H1 (cell line): ENCODE measurements around the gene PLXND1. TPM values are rescaled to one million over a fixed set of nuclear protein-coding genes. Genes with fewer than 3 reads are reported as not detected.

ENCODE experiments used
- CTCF ChIA-PET: fragments of 300-600 bp; sonication (Branson Sonifier 250); formaldehyde crosslinking; loops from one replicate; lab custom pipeline; 2021; ENCODE audit not compliant: partially characterized antibody; lab: Charles Lee
- POLR2A ChIA-PET: fragments of 300-600 bp; sonication (Branson Sonifier 250); formaldehyde crosslinking; loops from one replicate; lab custom pipeline; 2021; ENCODE audit warnings: inconsistent platforms; ENCODE audit not compliant: partially characterized antibody; lab: Charles Lee
- DNase-seq, 2 experiments: peaks; one replicate each; pipeline versions ENCODE4 v3.0.0 to v3.0.0-alpha.2; 2010 to 2022; ENCODE audit warnings: low spot score in 2 of 2, low read depth in 1 of 2, mixed read lengths in 1 of 2
- FAIRE-seq: peaks from 2 replicates; lab custom pipeline; 2011; peaks lifted over from hg19 to GRCh38; lab: Jason Lieb, UNC
- H2AFZ ChIP-seq: 2 replicates; pipeline ENCODE4 v1.8.1; 2012; ENCODE audit warnings: low read length, inconsistent platforms
- H2AK5ac ChIP-seq: 2 replicates; pipeline ENCODE4 v1.6.1; 2013; ENCODE audit warnings: low read depth, low read length
- H2BK120ac ChIP-seq: replicated peaks from 2 replicates; pipeline ENCODE3; 2013; ENCODE audit warnings: low read depth, low read length, inconsistent platforms
- H2BK12ac ChIP-seq: 2 replicates; pipeline ENCODE4 v1.6.1; 2013; ENCODE audit warnings: low read depth, low read length
- H2BK15ac ChIP-seq: 2 replicates; pipeline ENCODE4 v1.6.1; 2013; ENCODE audit warnings: low read length
- H2BK20ac ChIP-seq: 2 replicates; pipeline ENCODE4 v1.6.1; 2013; ENCODE audit warnings: low read length
- H2BK5ac ChIP-seq: 2 replicates; pipeline ENCODE4 v1.6.1; 2013; ENCODE audit warnings: low read depth, low read length
- H3K14ac ChIP-seq: 2 replicates; pipeline ENCODE4 v1.6.1; 2013; ENCODE audit warnings: inconsistent platforms; ENCODE audit not compliant: insufficient read length
- H3K18ac ChIP-seq: 2 replicates; pipeline ENCODE4 v1.6.1; 2013; ENCODE audit warnings: low read length; ENCODE audit errors: extremely low read depth
- H3K23ac ChIP-seq: 2 replicates; pipeline ENCODE4 v1.6.1; 2013; ENCODE audit warnings: inconsistent platforms; ENCODE audit not compliant: insufficient read length
- H3K23me2 ChIP-seq: 2 replicates; pipeline ENCODE4 v1.6.1; 2013; ENCODE audit warnings: low read depth, low read length
- H3K27ac ChIP-seq: 2 replicates; pipeline ENCODE4 v1.6.1; 2011; ENCODE audit warnings: low read depth, low read length, inconsistent platforms
- H3K27me3 ChIP-seq, 4 experiments: replicated peaks in 1 of 4; 1 replicate in 1 of 4; 2 replicates in 3 of 4; pipeline versions ENCODE4 v1.6.1 to v1.8.1; 2011 to 2013; ENCODE audit warnings: low read length in 3 of 4, mild to moderate bottlenecking in 3 of 4, inconsistent platforms in 2 of 4, mixed read lengths in 2 of 4, moderate library complexity in 1 of 4; ENCODE audit not compliant: control insufficient read depth in 3 of 4, insufficient read depth in 3 of 4; ENCODE audit errors: extremely low read depth in 1 of 4
- H3K36me3 ChIP-seq, 4 experiments: 2 replicates each; pipeline versions ENCODE4 v1.6.1 to v1.8.1; 2011 to 2013; ENCODE audit warnings: mild to moderate bottlenecking in 4 of 4, low read length in 3 of 4, moderate library complexity in 2 of 4, control low read depth in 1 of 4, inconsistent platforms in 1 of 4; ENCODE audit not compliant: insufficient read depth in 4 of 4, control insufficient read depth in 2 of 4
- H3K4ac ChIP-seq: replicated peaks from 2 replicates; pipeline ENCODE3; 2013; ENCODE audit warnings: low read length, low read depth, mixed read lengths, inconsistent platforms; ENCODE audit not compliant: insufficient read length
- H3K4me1 ChIP-seq, 4 experiments: replicated peaks in 1 of 4; 1 replicate in 1 of 4; 2 replicates in 3 of 4; pipeline versions ENCODE4 v1.6.1 to v1.8.1; 2011 to 2013; ENCODE audit warnings: low read length in 3 of 4, inconsistent platforms in 2 of 4, mixed read lengths in 1 of 4; ENCODE audit not compliant: insufficient read depth in 4 of 4, control insufficient read depth in 3 of 4
- H3K4me2 ChIP-seq, 2 experiments: 2 replicates each; pipeline versions ENCODE4 v1.6.1 to v1.8.1; 2011 to 2013; ENCODE audit warnings: low read depth in 2 of 2, low read length in 2 of 2, control low read depth in 1 of 2, inconsistent platforms in 1 of 2, mild to moderate bottlenecking in 1 of 2; ENCODE audit not compliant: insufficient read depth in 1 of 2
- H3K4me3 ChIP-seq, 4 experiments: fragments of 200-600, 300-600 bp in 1 of 4; sonication (generic), shearing (Covaris generic), sonication (Bioruptor Twin) in 1 of 4; 2 replicates each; pipeline versions ENCODE4 v1.5.1 to v1.8.1; 2011 to 2016; ENCODE audit warnings: low read length in 4 of 4, low read depth in 3 of 4, control low read depth in 2 of 4, inconsistent platforms in 2 of 4, mild to moderate bottlenecking in 2 of 4, mixed read lengths in 1 of 4, moderate library complexity in 1 of 4; ENCODE audit not compliant: insufficient read depth in 2 of 4; ENCODE audit errors: extremely low read depth in 1 of 4
- H3K56ac ChIP-seq: replicated peaks from 2 replicates; pipeline ENCODE3; 2013; ENCODE audit warnings: low read depth, mild to moderate bottlenecking, mixed read lengths, low read length, inconsistent platforms; ENCODE audit not compliant: insufficient read length
- H3K79me1 ChIP-seq: 2 replicates; pipeline ENCODE4 v1.6.1; 2013; ENCODE audit warnings: low read depth, low read length, control low read depth
- H3K79me2 ChIP-seq, 2 experiments: 2 replicates each; pipeline versions ENCODE4 v1.6.1 to v1.8.1; 2012 to 2013; ENCODE audit warnings: low read length in 2 of 2, mild to moderate bottlenecking in 2 of 2, inconsistent platforms in 1 of 2; ENCODE audit not compliant: insufficient read depth in 2 of 2, control insufficient read depth in 1 of 2
- H3K9ac ChIP-seq, 4 experiments: replicated peaks in 1 of 4; 1 replicate in 1 of 4; 2 replicates in 3 of 4; pipeline versions ENCODE4 v1.6.1 to v1.8.1; 2011 to 2013; ENCODE audit warnings: low read depth in 3 of 4, low read length in 3 of 4, control low read depth in 2 of 4, mild to moderate bottlenecking in 2 of 4, moderate library complexity in 2 of 4, inconsistent platforms in 1 of 4; ENCODE audit errors: extremely low read depth in 1 of 4
- H3K9me3 ChIP-seq, 2 experiments: 2 replicates each; pipeline versions ENCODE4 v1.6.1 to v1.8.1; 2012 to 2013; ENCODE audit warnings: mild to moderate bottlenecking in 2 of 2, moderate library complexity in 2 of 2, control low read depth in 1 of 2, inconsistent platforms in 1 of 2, low read depth in 1 of 2, low read length in 1 of 2, mixed read lengths in 1 of 2; ENCODE audit not compliant: insufficient read depth in 2 of 2
- H4K20me1 ChIP-seq, 2 experiments: replicated peaks in 1 of 2; 2 replicates each; pipeline versions ENCODE3 to v1.8.1; 2011 to 2013; ENCODE audit warnings: inconsistent platforms in 2 of 2, low read length in 2 of 2, mild to moderate bottlenecking in 1 of 2; ENCODE audit not compliant: insufficient read depth in 2 of 2, control insufficient read depth in 1 of 2
- H4K5ac ChIP-seq: 2 replicates; pipeline ENCODE4 v1.6.1; 2013; ENCODE audit warnings: low read length, low read depth, mixed read lengths, inconsistent platforms; ENCODE audit not compliant: insufficient read length
- H4K8ac ChIP-seq: 2 replicates; pipeline ENCODE4 v1.8.0; 2013; ENCODE audit warnings: mild to moderate bottlenecking, moderate library complexity, low read length, inconsistent platforms; ENCODE audit not compliant: insufficient read depth; ENCODE audit errors: extremely low read depth
- H4K91ac ChIP-seq: replicated peaks from 2 replicates; pipeline ENCODE3; 2013; ENCODE audit warnings: low read length, mixed read lengths, inconsistent platforms; ENCODE audit not compliant: insufficient read length
- ASH2L ChIP-seq: fragments of 200-600, 300-600 bp; sonication (generic); IDR thresholded peaks from one replicate; pipeline ENCODE4 v1.7.1; 2017; ENCODE audit warnings: low read length
- ATF2 ChIP-seq: IDR thresholded peaks from 2 replicates; pipeline ENCODE4 v1.6.1; 2012; ENCODE audit warnings: low read length, inconsistent platforms
- BCL11A ChIP-seq, 2 experiments: IDR thresholded peaks; one replicate each; pipeline ENCODE4 v1.6.1; 2011; ENCODE audit warnings: low read depth in 2 of 2, low read length in 2 of 2, mild to moderate bottlenecking in 2 of 2
- CBX8 ChIP-seq: fragments of 300-800, 300-1000 bp; sonication (generic); IDR thresholded peaks from 2 replicates; pipeline ENCODE4 v1.7.1; 2016; ENCODE audit warnings: low read depth, low read length, borderline replicate concordance
- EGR1 ChIP-seq: IDR thresholded peaks from 2 replicates; pipeline ENCODE4 v1.6.1; 2011; ENCODE audit warnings: low read depth, low read length, borderline replicate concordance
- FOSL1 ChIP-seq: IDR thresholded peaks from 2 replicates; pipeline ENCODE4 v1.6.1; 2011; ENCODE audit warnings: mild to moderate bottlenecking, low read depth, low read length, moderate library complexity; ENCODE audit not compliant: insufficient read depth
- GABPA ChIP-seq: IDR thresholded peaks from 2 replicates; pipeline ENCODE4 v1.6.1; 2011; ENCODE audit warnings: mild to moderate bottlenecking, low read length, moderate library complexity, borderline replicate concordance; ENCODE audit not compliant: insufficient read depth
- HDAC6 ChIP-seq: IDR thresholded peaks from one replicate; pipeline ENCODE4 v1.7.1; 2012; ENCODE audit warnings: low read depth, mild to moderate bottlenecking, inconsistent platforms, low read length, moderate library complexity
- KDM1A ChIP-seq: fragments of 200-600, 300-600 bp; sonication (generic); IDR thresholded peaks from 2 replicates; pipeline ENCODE4 v1.7.1; 2016; ENCODE audit warnings: mild to moderate bottlenecking, low read length, borderline replicate concordance
- MAFK ChIP-seq: IDR thresholded peaks from 2 replicates; pipeline ENCODE4 v1.6.1; 2012; ENCODE audit warnings: low read depth, mild to moderate bottlenecking, improper control_type of control experiment, low read length
- RFX5 ChIP-seq: IDR thresholded peaks from 2 replicates; pipeline ENCODE4 v1.6.1; 2011; ENCODE audit warnings: low read depth, low read length, improper control_type of control experiment, borderline replicate concordance
- SAP30 ChIP-seq: fragments of 300-600 bp; sonication (generic); IDR thresholded peaks from 2 replicates; pipeline ENCODE4 v1.7.1; 2012; ENCODE audit warnings: low read length, moderate library complexity, mild to moderate bottlenecking, inconsistent platforms; ENCODE audit not compliant: insufficient read depth, insufficient replicate concordance
- TCF12 ChIP-seq: IDR thresholded peaks from 2 replicates; pipeline ENCODE4 v1.6.1; 2011; ENCODE audit warnings: low read depth, mild to moderate bottlenecking, low read length
- WGBS, 2 experiments: shearing (Covaris generic) in 1 of 2; methylation state at CpG; one replicate each; pipeline versions ENCODE4 v1.1.6 to v1.1.7; 2013 to 2015; ENCODE audit warnings: low lambda C conversion rate in 2 of 2, mixed read lengths in 2 of 2, inconsistent platforms in 1 of 2, low coverage in 1 of 2, missing lambda C conversion rate in 1 of 2; ENCODE audit not compliant: insufficient replicate concordance in 2 of 2, insufficient coverage in 1 of 2, insufficient read length in 1 of 2; ENCODE audit errors: extremely low coverage in 1 of 2, missing lambda C conversion rate in 1 of 2; 5-methylcytosine and 5-hydroxymethylcytosine counted together
- polyA plus RNA-seq, 7 experiments: library from polyadenylated mRNA; depleted of rRNA in 3 of 7; stranded (reverse) in 5 of 7; unstranded in 2 of 7; fragments of >200 nt in 5 of 7; fragments of 200-250 nt in 2 of 7; gene quantifications; 1 replicate in 5 of 7; 2 replicates in 1 of 7; 4 replicates in 1 of 7; pipeline versions ENCODE4 v1.2.1 to v1.2.3, GENCODE V29; 2011 to 2013; ENCODE audit warnings: missing spikeins in 2 of 7, mixed read lengths in 2 of 7
- total RNA-seq: library from RNA; stranded (reverse); fragmentation: NEBNext Ultra II Directional; extraction: Animal tissue kit (Norgen Biotek cat#: 25700); gene quantifications from 2 replicates; pipeline ENCODE4 v1.2.1, GENCODE V29; 2021

Gene PLXND1
- total and polyA plus RNA-seq, 2 of the 8 experiments (the other 6 are each of a cell fraction or from before 2014, with no cell fraction given) = 17.7 to 66.4 TPM

GRCh38 chr3:129513705-129514104, 92.8 kb downstream of the PLXND1 start:
- Histone ChIP-seq H4K5ac (no peak overlapping the region), H3K4me3 (no peak overlapping the region), H2AFZ (no peak overlapping the region), H3K18ac (no peak overlapping the region), H3K27me3 (no peaks in the 10 kb centered on the region), H3K27ac (no peak overlapping the region), H3K9ac (no peak overlapping the region), H3K4me1 (no peaks in the 10 kb centered on the region), H2BK12ac (no peak overlapping the region), H3K23ac (no peak overlapping the region), H2BK120ac (no peak overlapping the region), H3K79me1 (no peaks in the 10 kb centered on the region), H2BK15ac (no peak overlapping the region), H2BK20ac (no peak overlapping the region), H3K23me2 (no peaks in the 10 kb centered on the region), H3K14ac (no peak overlapping the region), H3K9me3 (no peaks in the 10 kb centered on the region), H2BK5ac (no peak overlapping the region), H4K91ac (no peak overlapping the region), H3K36me3 (peaks cover 0 to 2% (median 0%) of the 10 kb centered on the region in 4 experiments; a peak in 2 of 8 replicates), H3K79me2 (no peaks in the 10 kb centered on the region), H3K4ac (no peak overlapping the region), H3K4me2 (no peak overlapping the region), H3K56ac (no peak overlapping the region), H4K20me1 (no peaks in the 10 kb centered on the region), H4K8ac (no peak overlapping the region), H2AK5ac (no peak overlapping the region)
- no peak for FAIRE-seq
- ChIA-PET POLR2A (interaction anchor here (1.2 to 1.5 kb wide), 2 partner anchors 13 to 21 kb away, joined by 3 to 5 read pairs; no protein-coding TSS in a partner anchor), CTCF (interaction anchor here (1.4 to 1.9 kb wide), 3 partner anchors 10 to 32 kb away, joined by 4 to 8 read pairs (median 5); no protein-coding TSS in a partner anchor)
- DNase-seq = no peak
- 90% methylated on average over 8 of the region's 8 CpGs; no CpG with 5 or more reads in 1 of the 2 experiments for WGBS, 2 experiments
- TF ChIP-seq BCL11A (IDR thresholded peaks at IDR 0.05; ENCODE audit: low read depth in 2 of 2, low read length in 2 of 2) (no peak), GABPA (no peak), MAFK (no peak), RFX5 (no peak), ASH2L (no peak), ATF2 (no peak), CBX8 (no peak), EGR1 (no peak), HDAC6 (no peak), TCF12 (no peak), SAP30 (no peak), FOSL1 (no peak), KDM1A (no peak)
